ENCODE measurements around the gene RBPJL. TPM values are rescaled to one million over a fixed set of nuclear protein-coding genes. Genes with fewer than 3 reads are reported as not detected.

RBPJL gene
- total and polyA plus RNA-seq, 2 of the 8 experiments (the other 6 are each of a cell fraction or from before 2014, with no cell fraction given), result 0.67 to 1.3 TPM

- no peak overlapping the region for H4K91ac ChIP-seq (replicated peaks; ENCODE audit: insufficient read length, low read length)
- no peak overlapping the region for H2AK5ac ChIP-seq (ENCODE audit: low read depth, low read length)
- H3K27me3 ChIP-seq (replicated peaks in 1 of 4; ENCODE audit: control insufficient read depth in 3 of 4, extremely low read depth in 1 of 4, insufficient read depth in 3 of 4, low read length in 3 of 4), result peaks cover 0 to 6% (median 3%) of the 10 kb centered on the region in 4 experiments; a peak in 2 of 7 replicates
- TF ChIP-seq EZH2 (IDR thresholded peaks at IDR 0.05; ENCODE audit: low read depth, low read length, severe bottlenecking), result no peak
- DNase-seq (ENCODE audit: low read depth in 1 of 2, low spot score in 2 of 2), result no peak
- H3K4me3 ChIP-seq (ENCODE audit: extremely low read depth in 1 of 4, insufficient read depth in 2 of 4, low read depth in 3 of 4, low read length in 4 of 4), result no peak overlapping the region
- no peak overlapping the region for H3K27ac ChIP-seq (ENCODE audit: low read depth, low read length)
- H3K23me2 ChIP-seq (ENCODE audit: low read depth, low read length), result peaks cover 4% of the 10 kb centered on the region; the same call in 1 of the 2 replicates
- 95% methylated on average over 71 of the region's 71 CpGs; no CpG with 5 or more reads in 1 of the 2 experiments for WGBS, 2 experiments (ENCODE audit: extremely low coverage in 1 of 2, insufficient coverage in 1 of 2, insufficient read length in 1 of 2, insufficient replicate concordance in 2 of 2, low coverage in 1 of 2, low lambda C conversion rate in 2 of 2, missing lambda C conversion rate in 1 of 2)
- H2BK120ac ChIP-seq (replicated peaks; ENCODE audit: low read depth, low read length), result no peak overlapping the region
- H3K79me1 ChIP-seq (ENCODE audit: low read depth, low read length), result no peaks in the 10 kb centered on the region
- no peaks in the 10 kb centered on the region for H3K36me3 ChIP-seq (ENCODE audit: control insufficient read depth in 2 of 4, insufficient read depth in 4 of 4, low read length in 3 of 4)
- no peak overlapping the region for H3K4ac ChIP-seq (replicated peaks; ENCODE audit: insufficient read length, low read depth, low read length)
- no peak overlapping the region for H3K4me2 ChIP-seq (ENCODE audit: insufficient read depth in 1 of 2, low read depth in 2 of 2, low read length in 2 of 2)
- no peak overlapping the region for H3K23ac ChIP-seq (ENCODE audit: insufficient read length)
- CTCF ChIA-PET (ENCODE audit: partially characterized antibody), result interaction anchor here (0.7 to 13.3 kb wide), 14 partner anchors 15 to 453 kb away, joined by 3 to 156 read pairs (median 4); partner anchors contain the start of genes SYS1 and TP53TG5
- POLR2A ChIA-PET (ENCODE audit: partially characterized antibody), result interaction anchor here (0.7 to 1.7 kb wide), 7 partner anchors 18 to 109 kb away, joined by 3 to 4 read pairs (median 3); partner anchors contain the start of genes SDC4 and SYS1
- H3K4me1 ChIP-seq (replicated peaks in 1 of 4; ENCODE audit: control insufficient read depth in 3 of 4, insufficient read depth in 4 of 4, low read length in 3 of 4), result peaks cover 0 to 2% (median 0%) of the 10 kb centered on the region in 4 experiments; a peak in 2 of 7 replicates
- H4K20me1 ChIP-seq (replicated peaks in 1 of 2; ENCODE audit: control insufficient read depth in 1 of 2, insufficient read depth in 2 of 2, low read length in 2 of 2), result no peaks in the 10 kb centered on the region
- H2AFZ ChIP-seq (ENCODE audit: low read length), result no peak overlapping the region
- H3K14ac ChIP-seq (ENCODE audit: insufficient read length), result no peak overlapping the region
- H4K8ac ChIP-seq (ENCODE audit: extremely low read depth, insufficient read depth, low read length), result no peak overlapping the region
- no peak overlapping the region for H3K56ac ChIP-seq (replicated peaks; ENCODE audit: insufficient read length, low read depth, low read length)
- no peak overlapping the region for H2BK20ac ChIP-seq (ENCODE audit: low read length)
- no peaks in the 10 kb centered on the region for H3K9me3 ChIP-seq (ENCODE audit: insufficient read depth in 2 of 2, low read depth in 1 of 2, low read length in 1 of 2)
- H4K5ac ChIP-seq (ENCODE audit: insufficient read length, low read depth, low read length), result no peak overlapping the region
- no peak overlapping the region for H2BK12ac ChIP-seq (ENCODE audit: low read depth, low read length)
- no peak overlapping the region for H2BK5ac ChIP-seq (ENCODE audit: low read depth, low read length)
- no peak for FAIRE-seq
- no peak overlapping the region for H2BK15ac ChIP-seq (ENCODE audit: low read length)
- no peak overlapping the region for H3K18ac ChIP-seq (ENCODE audit: extremely low read depth, low read length)
- H3K9ac ChIP-seq (replicated peaks in 1 of 4; ENCODE audit: extremely low read depth in 1 of 4, low read depth in 3 of 4, low read length in 3 of 4), result no peak overlapping the region
- H3K79me2 ChIP-seq (ENCODE audit: control insufficient read depth in 1 of 2, insufficient read depth in 2 of 2, low read length in 2 of 2), result no peaks in the 10 kb centered on the region
These were observed 9.8 kb downstream of the RBPJL start for GRCh38 chr20:45316150-45317080.
